ENCODE measurements around the gene BTBD9.

DNA sequence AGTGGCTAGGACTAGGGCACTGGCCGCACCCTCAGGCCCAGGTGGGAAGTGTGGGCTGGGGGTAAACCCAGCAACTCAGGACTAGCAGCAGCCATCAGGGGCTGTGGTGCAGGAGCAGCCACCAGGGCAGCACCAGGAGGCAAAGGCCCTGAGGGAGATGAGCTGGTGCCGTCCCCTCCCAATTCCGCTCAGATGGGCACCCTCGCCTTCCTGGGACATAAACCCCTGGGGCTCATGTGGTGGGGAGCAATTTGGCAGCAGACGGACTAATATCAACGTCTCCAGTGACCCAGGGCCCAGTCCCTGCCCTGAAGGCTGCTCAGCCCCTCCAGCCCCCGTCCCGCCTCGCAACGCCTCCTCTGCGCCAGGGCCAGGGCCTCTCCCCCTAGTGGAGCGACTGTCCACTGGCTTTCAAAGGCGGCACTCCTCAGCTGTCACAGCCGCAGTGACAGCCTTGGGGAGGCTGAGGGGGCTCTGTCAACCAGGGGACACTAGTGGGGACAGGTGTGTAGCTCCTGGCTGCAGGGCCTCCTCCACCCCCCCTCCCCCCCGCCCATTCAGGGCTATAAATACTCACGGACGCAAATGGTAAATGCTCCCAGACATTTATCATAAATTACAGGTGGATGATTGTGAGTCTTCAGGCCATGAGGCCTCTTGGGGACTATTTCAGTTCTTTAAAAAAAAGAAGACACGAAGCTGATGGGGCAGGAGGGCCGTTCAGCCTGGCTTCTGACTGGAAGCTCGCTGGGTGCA is 470.3 kb downstream of the BTBD9 start:
- TF ChIP-seq EZH2 (IDR thresholded peaks at IDR 0.05; ENCODE audit: borderline replicate concordance) = no peak
- TF ChIP-seq CTCF (IDR thresholded peaks at IDR 0.05; ENCODE audit: poor library complexity) = no peak
- TF ChIP-seq EZH2phosphoT487 (IDR thresholded peaks at IDR 0.05; ENCODE audit: low read depth, severe bottlenecking, unreplicated experiment) = no peak

Data from hepatocyte (in vitro differentiated cells).